GM18498 (cell line): Measurements from ENCODE around the gene THAP3.

Experiments
- ATAC-seq: cut with Tn5 transposase; IDR thresholded peaks from one replicate; pipeline ENCODE4 v1.9.1; 2021; ENCODE audit warnings: mild to moderate bottlenecking, moderate library complexity; ENCODE audit not compliant: unreplicated experiment

THAP3 gene

DNA sequence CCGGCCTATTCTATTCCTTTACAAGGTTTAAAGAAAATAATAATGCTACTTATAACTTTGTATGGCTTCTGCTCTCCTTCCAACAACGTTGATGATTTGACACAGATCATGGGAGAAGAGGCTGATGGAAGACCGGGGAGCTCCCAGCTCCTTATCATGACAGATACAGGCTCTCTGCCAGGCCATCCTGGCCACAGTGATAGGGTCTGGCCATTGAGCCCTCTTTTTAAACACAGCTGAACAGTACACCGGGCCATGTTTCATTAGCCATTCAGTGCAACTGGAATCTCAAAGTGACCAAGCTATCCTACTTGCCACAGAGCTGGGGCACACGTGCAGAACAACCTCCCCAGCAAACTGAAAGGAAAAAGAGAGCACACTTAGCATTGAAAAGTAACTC is 42.0 kb downstream of the THAP3 start:
- ATAC-seq = no peak

DNA sequence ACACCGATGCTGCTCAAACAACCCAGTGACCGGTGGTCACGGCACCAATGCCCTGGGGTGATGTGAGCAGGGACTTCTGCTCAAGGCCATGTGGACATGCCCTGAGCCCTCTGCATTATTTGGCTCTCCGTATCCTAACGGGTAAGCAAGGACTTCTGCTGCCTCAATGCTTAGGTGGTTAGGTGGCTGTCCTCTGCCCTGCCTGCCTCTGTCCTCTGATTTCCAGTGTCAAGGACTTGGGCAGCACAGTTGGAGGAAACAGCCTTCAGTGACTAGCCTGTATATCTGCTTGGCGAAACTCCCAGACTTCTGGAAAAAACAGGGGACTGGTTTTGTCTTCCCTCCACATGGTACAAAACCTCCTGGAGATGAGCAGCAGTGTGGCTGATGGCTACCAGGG is 42.5 kb downstream of the THAP3 start:
- no peak for ATAC-seq

DNA sequence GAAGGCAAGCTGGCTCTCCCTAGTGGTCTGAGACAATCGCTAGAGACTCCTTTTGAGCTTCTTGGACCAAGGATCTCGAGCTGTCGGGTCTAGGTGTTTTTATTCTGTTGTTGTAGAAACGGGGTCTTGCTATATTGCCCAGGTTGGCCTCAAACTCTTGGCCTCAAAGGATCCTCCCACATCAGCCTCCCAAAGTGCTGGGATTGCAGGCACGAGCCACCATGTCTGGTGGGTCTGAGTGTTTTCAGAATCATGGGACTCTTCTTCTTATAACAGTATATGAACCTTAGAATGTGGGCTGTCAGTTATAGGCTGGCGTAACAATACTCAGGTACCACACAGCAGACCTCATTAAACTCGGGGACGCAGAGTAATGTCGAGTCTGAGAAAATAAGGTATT is 43.8 kb downstream of the THAP3 start:
- ATAC-seq = no peak

DNA sequence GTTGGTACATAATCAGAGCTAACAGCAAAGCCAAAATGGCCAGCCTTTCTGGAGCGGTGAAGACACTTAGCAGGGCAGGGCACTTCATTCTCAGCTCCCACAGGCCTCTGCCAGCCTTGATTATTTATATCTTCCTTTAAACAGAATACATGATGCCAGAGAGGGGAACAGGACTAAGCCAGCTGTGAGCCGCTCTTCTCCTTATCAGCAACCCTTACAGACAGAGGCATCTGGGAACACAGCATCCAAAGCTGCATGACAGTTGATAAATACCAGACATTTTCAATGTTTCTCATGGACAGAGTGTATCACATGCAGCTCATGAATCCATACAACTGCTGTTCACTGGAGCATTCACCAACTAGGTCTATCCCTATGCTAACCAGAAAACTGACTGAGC is 47.9 kb downstream of the THAP3 start:
- ATAC-seq = no peak

DNA sequence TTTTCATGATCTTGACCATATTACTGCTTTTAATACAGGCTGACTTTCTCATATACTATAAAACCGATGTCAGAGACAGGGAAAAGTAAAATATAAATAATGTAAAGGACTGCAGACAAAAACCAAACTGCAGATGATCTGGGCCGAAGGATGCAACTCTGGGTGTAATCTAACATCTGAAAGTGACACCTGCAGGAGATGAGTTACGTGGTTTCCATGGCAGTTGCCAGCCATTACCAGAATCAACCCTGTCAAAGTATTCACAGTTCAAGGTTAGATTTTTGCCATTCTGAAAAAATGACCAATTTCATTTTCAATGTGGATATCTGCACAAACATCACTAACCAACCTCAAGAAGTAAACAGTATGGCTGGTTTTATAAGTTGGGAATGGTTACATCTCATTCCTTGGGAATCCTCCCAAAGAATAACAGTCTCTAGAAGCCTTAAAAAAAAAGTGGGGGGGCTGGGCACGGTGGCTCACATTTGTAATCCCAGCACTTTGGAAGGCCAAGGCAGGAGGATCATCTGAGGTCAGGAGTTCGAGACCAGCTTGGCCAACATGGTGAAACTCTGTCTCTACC is 49.2 kb downstream of the THAP3 start:
- ATAC-seq = no peak

DNA sequence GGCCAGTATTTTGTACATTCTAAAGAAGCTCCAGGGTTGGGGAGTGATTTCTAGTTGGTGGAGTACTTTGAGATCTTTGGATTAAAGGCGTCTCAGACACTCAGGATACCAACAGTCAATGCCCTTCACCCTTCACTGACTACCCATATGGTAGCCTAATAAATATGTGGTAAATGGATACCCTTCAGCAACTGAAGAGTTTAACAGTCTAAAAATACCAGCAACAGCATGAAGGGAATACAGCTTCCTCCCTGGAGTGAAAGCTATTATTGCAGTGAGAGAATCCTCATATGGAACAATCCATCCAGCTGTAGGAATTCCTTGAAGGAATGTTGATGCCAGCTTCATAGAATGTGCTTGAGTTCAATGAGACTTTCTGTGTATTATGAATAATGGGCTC is 50.1 kb downstream of the THAP3 start:
- no peak for ATAC-seq

DNA sequence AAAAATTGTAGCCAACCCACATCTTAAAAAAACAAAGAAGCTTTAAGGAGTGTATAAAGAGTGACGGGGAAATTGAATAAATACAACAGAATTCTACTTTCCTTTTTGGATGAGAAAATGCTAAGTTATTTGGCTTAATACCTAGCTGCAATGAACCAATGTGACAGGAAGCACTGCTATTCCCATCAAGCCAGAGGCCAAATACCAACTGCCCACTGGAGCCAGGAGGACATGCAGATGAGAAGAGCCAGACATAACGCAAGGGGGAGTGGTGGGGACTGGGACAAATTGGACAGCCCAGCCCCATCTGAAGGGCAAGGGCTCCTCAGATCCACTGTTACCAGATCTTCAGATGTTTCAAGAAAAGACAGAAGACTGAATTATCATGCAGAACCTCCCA is 51.3 kb downstream of the THAP3 start:
- no peak for ATAC-seq
